Measurements from ENCODE around the gene RFX6. TPM values are rescaled to one million over a fixed set of nuclear protein-coding genes. Genes with fewer than 3 reads are reported as not detected.

RFX6 gene
- total and polyA plus RNA-seq, 2 donors (not counting 1 experiment from before 2014, with no cell fraction given): not detected

- H3K4me3 ChIP-seq (replicated peaks in 1 of 4; ENCODE audit: control extremely low read depth in 1 of 4, insufficient read depth in 1 of 4, low read depth in 3 of 4, low read length in 4 of 4): no peak overlapping the region
- no peak overlapping the region for H2AFZ ChIP-seq (ENCODE audit: low read length)
- no peaks in the 10 kb centered on the region for H3K4me1 ChIP-seq (ENCODE audit: control insufficient read depth, extremely low read depth, insufficient read depth, low read length)
- H3K9me3 ChIP-seq (ENCODE audit: control insufficient read depth, insufficient read depth, low read depth, low read length): no peaks in the 10 kb centered on the region
- H3K79me2 ChIP-seq (ENCODE audit: control insufficient read depth, insufficient read depth, low read length): no peaks in the 10 kb centered on the region
- no peak overlapping the region for H3K27ac ChIP-seq (ENCODE audit: insufficient read depth, low read length)
- no peaks in the 10 kb centered on the region for H3K36me3 ChIP-seq (ENCODE audit: control insufficient read depth, insufficient read depth, low read length)
- H3K9ac ChIP-seq (ENCODE audit: insufficient read depth, low read length): no peak overlapping the region
- H3K27me3 ChIP-seq (ENCODE audit: control insufficient read depth, insufficient read depth, low read length): no peaks in the 10 kb centered on the region
- TF ChIP-seq EZH2 (IDR thresholded peaks at IDR 0.05; ENCODE audit: low read length, missing control alignments): no peak
- TF ChIP-seq CTCF (conservative IDR thresholded peaks at IDR 0.05 in 1 of 2, IDR thresholded peaks at IDR 0.05 in 1 of 2; ENCODE audit: low read depth in 1 of 2, low read length in 2 of 2): no peak
- no peak overlapping the region for H3K4me2 ChIP-seq (ENCODE audit: extremely low read depth, insufficient read depth, low read length)
- no peaks in the 10 kb centered on the region for H4K20me1 ChIP-seq (ENCODE audit: control insufficient read depth, extremely low read depth, insufficient read depth, low read length)
- DNase-seq (ENCODE audit: low read depth in 2 of 2): peak; percentile 38 to 75
These were observed 37.0 kb upstream of the RFX6 start for GRCh38 chr6:116840091-116840490.

- no peak overlapping the region for H3K27ac ChIP-seq (ENCODE audit: insufficient read depth, low read length)
- DNase-seq (ENCODE audit: low read depth in 2 of 2): peak in 1 of 2 donors; percentile 7
- H2AFZ ChIP-seq (ENCODE audit: low read length): no peak overlapping the region
- no peaks in the 10 kb centered on the region for H3K79me2 ChIP-seq (ENCODE audit: control insufficient read depth, insufficient read depth, low read length)
- H4K20me1 ChIP-seq (ENCODE audit: control insufficient read depth, extremely low read depth, insufficient read depth, low read length): no peaks in the 10 kb centered on the region
- H3K4me1 ChIP-seq (ENCODE audit: control insufficient read depth, extremely low read depth, insufficient read depth, low read length): no peaks in the 10 kb centered on the region
- H3K4me3 ChIP-seq (replicated peaks in 1 of 4; ENCODE audit: control extremely low read depth in 1 of 4, insufficient read depth in 1 of 4, low read depth in 3 of 4, low read length in 4 of 4): no peak overlapping the region
- H3K4me2 ChIP-seq (ENCODE audit: extremely low read depth, insufficient read depth, low read length): no peak overlapping the region
- H3K9me3 ChIP-seq (ENCODE audit: control insufficient read depth, insufficient read depth, low read depth, low read length): no peaks in the 10 kb centered on the region
- no peak overlapping the region for H3K9ac ChIP-seq (ENCODE audit: insufficient read depth, low read length)
- H3K36me3 ChIP-seq (ENCODE audit: control insufficient read depth, insufficient read depth, low read length): no peaks in the 10 kb centered on the region
- H3K27me3 ChIP-seq (ENCODE audit: control insufficient read depth, insufficient read depth, low read length): no peaks in the 10 kb centered on the region
- TF ChIP-seq EZH2 (IDR thresholded peaks at IDR 0.05; ENCODE audit: low read length, missing control alignments): no peak
- TF ChIP-seq CTCF (conservative IDR thresholded peaks at IDR 0.05 in 1 of 2, IDR thresholded peaks at IDR 0.05 in 1 of 2; ENCODE audit: low read depth in 1 of 2, low read length in 2 of 2): no peak
These were observed 34.6 kb upstream of the RFX6 start for GRCh38 chr6:116842459-116842858.

- no peaks in the 10 kb centered on the region for H4K20me1 ChIP-seq (ENCODE audit: control insufficient read depth, extremely low read depth, insufficient read depth, low read length)
- H3K36me3 ChIP-seq (ENCODE audit: control insufficient read depth, insufficient read depth, low read length): no peaks in the 10 kb centered on the region
- DNase-seq (ENCODE audit: low read depth in 2 of 2): peak; percentile 24 to 68
- H2AFZ ChIP-seq (ENCODE audit: low read length): no peak overlapping the region
- no peaks in the 10 kb centered on the region for H3K9me3 ChIP-seq (ENCODE audit: control insufficient read depth, insufficient read depth, low read depth, low read length)
- H3K27me3 ChIP-seq (ENCODE audit: control insufficient read depth, insufficient read depth, low read length): no peaks in the 10 kb centered on the region
- H3K4me2 ChIP-seq (ENCODE audit: extremely low read depth, insufficient read depth, low read length): no peak overlapping the region
- no peaks in the 10 kb centered on the region for H3K79me2 ChIP-seq (ENCODE audit: control insufficient read depth, insufficient read depth, low read length)
- no peak overlapping the region for H3K4me3 ChIP-seq (replicated peaks in 1 of 4; ENCODE audit: control extremely low read depth in 1 of 4, insufficient read depth in 1 of 4, low read depth in 3 of 4, low read length in 4 of 4)
- H3K27ac ChIP-seq (ENCODE audit: insufficient read depth, low read length): no peak overlapping the region
- H3K9ac ChIP-seq (ENCODE audit: insufficient read depth, low read length): no peak overlapping the region
- TF ChIP-seq EZH2 (IDR thresholded peaks at IDR 0.05; ENCODE audit: low read length, missing control alignments) (no peak), CTCF (conservative IDR thresholded peaks at IDR 0.05 in 1 of 2, IDR thresholded peaks at IDR 0.05 in 1 of 2; ENCODE audit: low read depth in 1 of 2, low read length in 2 of 2) (no peak)
- H3K4me1 ChIP-seq (ENCODE audit: control insufficient read depth, extremely low read depth, insufficient read depth, low read length): no peaks in the 10 kb centered on the region
These were observed 29.8 kb upstream of the RFX6 start for GRCh38 chr6:116847227-116847626.
